Measurements from ENCODE around the gene MSRB1. TPM values are rescaled to one million over a fixed set of nuclear protein-coding genes. Genes with fewer than 3 reads are reported as not detected.

The MSRB1 gene
- polyA plus RNA-seq, 2 of the 4 experiments (the other 2 are of a cell fraction), result 27.7 to 37.5 TPM

- TF ChIP-seq TP53 (CRISPR knock-in tag; IDR thresholded peaks at IDR 0.05) (peak; percentile 83; the same call in 1 of the 2 replicates), MAX (IDR thresholded peaks at IDR 0.05) (peak; percentile 98), ATOH8 (CRISPR knock-in tag; IDR thresholded peaks at IDR 0.05; ENCODE audit: low read depth) (peak; percentile 95), HOXA7 (CRISPR knock-in tag; IDR thresholded peaks at IDR 0.05) (no peak), RFX5 (IDR thresholded peaks at IDR 0.05) (no peak), E2F6 (IDR thresholded peaks at IDR 0.05; ENCODE audit: borderline replicate concordance, low read depth) (peak; percentile 98), ZFP36 (IDR thresholded peaks at IDR 0.05; ENCODE audit: borderline replicate concordance, partially characterized antibody) (no peak), NPAS2 (CRISPR knock-in tag; IDR thresholded peaks at IDR 0.05; ENCODE audit: borderline replicate concordance) (peak; percentile 52; the same call in 1 of the 2 replicates), POLR2AphosphoS2 (conservative IDR thresholded peaks at IDR 0.05; ENCODE audit: low read length) (no peak), EP300 (IDR thresholded peaks at IDR 0.05) (no peak), TFCP2L1 (CRISPR knock-in tag; IDR thresholded peaks at IDR 0.05) (no peak), HOXB5 (CRISPR knock-in tag; IDR thresholded peaks at IDR 0.05) (peak; percentile 91), CBX2 (IDR thresholded peaks at IDR 0.05; ENCODE audit: borderline replicate concordance, low read depth) (no peak), BCL3 (IDR thresholded peaks at IDR 0.05) (peak; percentile 31; the same call in 1 of the 3 replicates), HOXB13 (CRISPR knock-in tag; IDR thresholded peaks at IDR 0.05; ENCODE audit: low read depth) (peak; percentile 90), PHF8 (IDR thresholded peaks at IDR 0.05; ENCODE audit: borderline replicate concordance, low read depth) (0 out of 2 replicates have a peak, but pooled peaks have one; percentile 43), FOXS1 (CRISPR knock-in tag; IDR thresholded peaks at IDR 0.05) (peak; percentile 84; the same call in 1 of the 2 replicates), HEYL (CRISPR knock-in tag; IDR thresholded peaks at IDR 0.05) (no peak), ESRRA (IDR thresholded peaks at IDR 0.05; ENCODE audit: borderline replicate concordance, low read length) (no peak), POLR2A (IDR thresholded peaks at IDR 0.05; ENCODE audit: low read length) (peak; percentile 39; the same call in 1 of the 2 replicates), RCOR1 (IDR thresholded peaks at IDR 0.05; ENCODE audit: low read depth, low read length) (no peak), CTCF (IDR thresholded peaks at IDR 0.05) (peak; percentile 97), RARB (CRISPR knock-in tag; IDR thresholded peaks at IDR 0.05) (no peak), EHMT2 (IDR thresholded peaks at IDR 0.05; ENCODE audit: low read depth) (no peak), PBX3 (IDR thresholded peaks at IDR 0.05) (no peak), SMC3 (IDR thresholded peaks at IDR 0.05) (peak; percentile 99), EHF (CRISPR knock-in tag; IDR thresholded peaks at IDR 0.05) (peak; percentile 90), RNF2 (IDR thresholded peaks at IDR 0.05; ENCODE audit: borderline replicate concordance, low read depth) (peak; percentile 92)
These were observed 13.2 kb downstream of the MSRB1 start (continued) for GRCh38 chr16:1929578-1930337.

All from A549 (cell line).